Measurements from ENCODE around the gene CDH15.
A peak's percentile ranks its signal among the peaks of the same experiment; 100 is the strongest.
"Not testable (repeated sequence)": the region's sequence is repeated elsewhere in the genome, so short reads cannot be mapped to it uniquely, and the experiment has no call there.

The CDH15 gene

DNA sequence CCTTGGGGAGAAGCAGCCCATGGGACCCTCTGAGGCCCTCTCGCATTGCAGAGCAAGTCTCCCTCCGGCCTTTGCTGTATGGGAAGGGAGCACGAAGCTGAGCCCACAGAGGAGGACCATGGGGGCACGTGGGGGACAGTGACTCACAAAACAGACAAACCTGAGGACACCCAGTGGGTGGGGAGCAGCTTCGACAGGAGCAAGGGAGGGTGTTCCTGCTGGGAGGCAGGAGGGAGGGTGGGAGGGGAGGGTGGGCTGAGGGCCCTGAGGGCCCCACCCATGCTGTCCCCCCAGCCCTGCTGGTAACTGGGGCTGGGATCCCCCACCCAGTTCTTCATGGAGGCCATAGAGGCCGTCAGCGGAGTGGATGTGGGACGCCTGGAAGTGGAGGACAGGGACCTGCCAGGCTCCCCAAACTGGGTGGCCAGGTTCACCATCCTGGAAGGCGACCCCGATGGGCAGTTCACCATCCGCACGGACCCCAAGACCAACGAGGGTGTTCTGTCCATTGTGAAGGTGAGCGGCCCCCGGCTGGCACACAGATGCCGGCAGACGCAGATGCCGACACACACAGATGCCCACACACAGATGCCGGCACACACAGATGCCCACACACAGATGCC, 16.3 kb downstream of the CDH15 start:
- TF ChIP-seq POLR2AphosphoS5 (IDR thresholded peaks at IDR 0.05; ENCODE audit: low read depth, low read length): no peak
- TF ChIP-seq TAF1 (IDR thresholded peaks at IDR 0.05; ENCODE audit: borderline replicate concordance, low read depth, low read length): no peak
- TF ChIP-seq POLR2A (IDR thresholded peaks at IDR 0.05; ENCODE audit: low read depth, low read length): no peak
- FAIRE-seq (no peak), DNase-seq (ENCODE audit: insufficient read length) (no peak)

DNA sequence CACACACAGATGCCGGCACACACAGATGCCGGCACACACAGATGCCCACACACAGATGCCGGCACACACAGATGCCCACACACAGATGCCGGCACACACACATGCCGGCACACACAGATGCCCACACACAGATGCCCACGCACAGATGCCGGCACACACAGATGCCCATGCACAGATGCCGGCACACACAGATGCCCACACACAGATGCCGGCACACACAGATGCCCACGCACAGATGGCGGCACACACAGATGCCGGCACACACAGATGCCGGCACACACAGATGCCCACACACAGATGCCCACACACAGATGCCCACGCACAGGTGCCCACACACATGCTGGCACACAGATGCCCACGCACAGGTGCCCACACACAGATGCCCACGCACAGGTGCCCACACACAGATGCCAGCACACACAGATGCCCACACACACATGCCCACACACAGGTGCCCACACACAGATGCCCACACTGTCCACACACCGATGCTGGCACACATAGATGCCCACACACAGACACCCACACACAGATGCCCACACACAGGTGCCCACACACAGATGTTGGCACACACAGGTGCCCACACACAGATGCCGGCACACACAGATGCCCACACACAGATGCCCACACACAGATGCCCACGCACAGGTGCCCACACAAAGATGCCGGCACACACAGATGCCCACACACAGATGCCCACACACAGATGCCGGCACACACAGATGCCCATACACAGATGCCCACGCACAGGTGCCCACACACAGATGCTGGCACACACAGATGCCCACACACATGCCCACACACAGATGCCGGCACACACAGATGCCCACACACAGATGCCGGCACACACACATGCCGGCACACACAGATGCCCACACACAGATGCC, 17.2 kb downstream of the CDH15 start:
- not testable (repeated sequence) for DNase-seq (ENCODE audit: insufficient read length); FAIRE-seq

DNA sequence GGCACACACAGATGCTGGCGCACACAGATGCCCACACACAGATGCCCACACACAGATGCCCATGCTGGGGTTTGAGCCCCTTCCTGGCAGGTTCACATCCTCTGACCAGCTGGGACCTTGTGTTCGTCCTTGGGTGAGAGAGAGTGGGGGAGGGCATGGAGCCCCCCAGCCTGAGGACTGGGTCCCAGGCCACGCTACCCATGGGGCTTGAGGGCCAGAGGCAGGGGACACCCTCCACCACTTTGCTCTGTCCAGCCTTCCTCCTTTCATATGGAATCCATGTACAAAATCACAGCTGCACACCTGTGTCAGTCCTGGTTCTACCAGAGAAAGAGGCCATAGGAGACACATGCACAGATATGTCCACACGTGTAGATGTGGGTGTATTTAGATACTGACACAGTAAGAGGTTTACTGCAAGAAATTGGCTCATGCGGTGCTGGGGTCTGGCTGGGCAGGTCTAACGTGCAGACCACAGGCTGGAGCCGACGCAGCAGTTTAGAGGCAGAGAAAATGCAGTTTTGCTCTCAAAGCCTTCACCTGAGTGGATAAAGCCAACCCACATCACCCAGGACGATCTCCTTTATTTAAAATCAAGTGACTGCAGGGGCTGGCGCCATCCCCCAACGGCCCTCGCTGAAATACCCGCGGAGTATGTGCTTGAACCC, 17.9 kb downstream of the CDH15 start:
- no peak for TF ChIP-seq POLR2AphosphoS5 (IDR thresholded peaks at IDR 0.05; ENCODE audit: low read depth, low read length)
- TF ChIP-seq POLR2A (IDR thresholded peaks at IDR 0.05; ENCODE audit: low read depth, low read length): no peak
- no peak for TF ChIP-seq TAF1 (IDR thresholded peaks at IDR 0.05; ENCODE audit: borderline replicate concordance, low read depth, low read length)
- DNase-seq (ENCODE audit: insufficient read length) (no peak), FAIRE-seq (no peak)

DNA sequence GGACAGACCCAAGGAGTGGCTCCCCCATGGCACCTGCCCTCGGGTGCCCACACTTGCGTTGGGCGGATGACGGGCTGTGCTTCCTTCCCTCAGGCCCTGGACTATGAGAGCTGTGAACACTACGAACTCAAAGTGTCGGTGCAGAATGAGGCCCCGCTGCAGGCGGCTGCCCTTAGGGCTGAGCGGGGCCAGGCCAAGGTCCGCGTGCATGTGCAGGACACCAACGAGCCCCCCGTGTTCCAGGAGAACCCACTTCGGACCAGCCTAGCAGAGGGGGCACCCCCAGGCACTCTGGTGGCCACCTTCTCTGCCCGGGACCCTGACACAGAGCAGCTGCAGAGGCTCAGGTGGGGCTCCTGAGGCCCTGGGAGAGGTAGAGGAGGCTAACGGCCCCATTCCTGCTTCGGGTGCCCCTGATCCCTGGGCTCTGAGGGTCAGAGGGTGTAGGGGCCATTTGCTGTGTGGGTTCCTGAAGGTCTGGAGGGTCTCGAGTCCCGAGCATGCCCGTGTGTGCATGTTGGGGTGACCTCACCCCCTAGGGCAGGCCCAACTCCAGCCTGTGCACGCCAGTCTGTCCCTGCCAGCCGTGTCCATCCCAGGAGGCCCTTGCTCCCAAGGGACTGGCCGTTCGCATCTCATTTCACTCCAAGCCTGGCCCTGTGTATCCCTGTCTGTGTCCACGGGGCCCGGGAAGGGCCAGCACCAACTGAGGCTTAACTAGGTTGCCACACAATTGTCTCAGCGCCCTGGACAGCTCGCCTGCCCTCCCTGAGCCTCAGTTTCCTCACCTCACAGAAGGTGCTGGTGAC, 18.8 kb downstream of the CDH15 start:
- FAIRE-seq (no peak), DNase-seq (ENCODE audit: insufficient read length) (no peak)
- TF ChIP-seq POLR2AphosphoS5 (IDR thresholded peaks at IDR 0.05; ENCODE audit: low read depth, low read length) (no peak), TAF1 (IDR thresholded peaks at IDR 0.05; ENCODE audit: borderline replicate concordance, low read depth, low read length) (no peak), POLR2A (IDR thresholded peaks at IDR 0.05; ENCODE audit: low read depth, low read length) (no peak)

DNA sequence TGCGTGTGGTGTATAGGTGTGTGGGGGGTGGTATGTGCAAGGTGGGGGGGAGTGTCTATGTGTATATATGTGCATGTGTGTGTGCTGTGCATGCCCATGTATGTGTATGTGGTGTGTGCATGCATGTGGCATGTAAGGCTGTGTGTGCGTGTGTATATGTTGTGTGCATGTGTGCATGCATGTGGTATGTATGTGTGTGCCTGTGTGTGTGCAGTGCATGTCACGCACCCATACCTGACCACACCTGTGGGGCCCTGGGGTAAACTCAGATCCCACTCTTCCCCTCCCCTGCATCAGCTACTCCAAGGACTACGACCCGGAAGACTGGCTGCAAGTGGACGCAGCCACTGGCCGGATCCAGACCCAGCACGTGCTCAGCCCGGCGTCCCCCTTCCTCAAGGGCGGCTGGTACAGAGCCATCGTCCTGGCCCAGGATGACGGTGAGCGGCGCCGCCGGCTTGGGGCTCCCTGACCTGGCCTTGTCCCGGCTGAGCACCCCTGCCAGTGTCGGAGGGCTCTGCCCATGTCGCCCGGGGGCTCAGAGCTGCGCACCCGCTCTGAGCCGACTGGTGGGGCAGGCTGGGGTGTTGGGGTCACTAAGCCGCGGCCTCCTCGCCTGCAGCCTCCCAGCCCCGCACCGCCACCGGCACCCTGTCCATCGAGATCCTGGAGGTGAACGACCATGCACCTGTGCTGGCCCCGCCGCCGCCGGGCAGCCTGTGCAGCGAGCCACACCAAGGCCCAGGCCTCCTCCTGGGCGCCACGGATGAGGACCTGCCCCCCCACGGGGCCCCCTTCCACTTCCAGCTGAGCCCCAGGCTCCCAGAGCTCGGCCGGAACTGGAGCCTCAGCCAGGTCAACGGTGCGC, 19.7 kb downstream of the CDH15 start:
- no peak for DNase-seq (ENCODE audit: insufficient read length)
- no peak for TF ChIP-seq TAF1 (IDR thresholded peaks at IDR 0.05; ENCODE audit: borderline replicate concordance, low read depth, low read length)
- no peak for TF ChIP-seq POLR2AphosphoS5 (IDR thresholded peaks at IDR 0.05; ENCODE audit: low read depth, low read length)
- TF ChIP-seq POLR2A (IDR thresholded peaks at IDR 0.05; ENCODE audit: low read depth, low read length): no peak
- FAIRE-seq: peak; percentile 50

DNA sequence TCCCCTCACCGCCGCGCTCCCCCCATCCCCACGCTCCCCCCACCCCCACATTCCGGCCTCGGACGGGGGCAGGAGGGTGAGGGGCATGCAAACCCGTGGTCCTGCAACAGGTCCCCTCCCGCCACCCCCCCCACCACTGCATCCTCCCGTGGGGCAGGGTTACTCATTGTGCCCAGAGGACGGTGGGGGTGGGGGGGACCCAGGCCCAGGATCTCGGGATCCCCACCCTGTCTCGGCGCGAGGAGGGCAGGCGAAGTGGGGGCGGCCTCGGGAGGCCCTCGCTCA, 20.3 kb downstream of the CDH15 start:
- no peak for DNase-seq (ENCODE audit: insufficient read length)
- no peak for FAIRE-seq
- TF ChIP-seq POLR2AphosphoS5 (IDR thresholded peaks at IDR 0.05; ENCODE audit: low read depth, low read length) (no peak), POLR2A (IDR thresholded peaks at IDR 0.05; ENCODE audit: low read depth, low read length) (no peak), TAF1 (IDR thresholded peaks at IDR 0.05; ENCODE audit: borderline replicate concordance, low read depth, low read length) (no peak)

DNA sequence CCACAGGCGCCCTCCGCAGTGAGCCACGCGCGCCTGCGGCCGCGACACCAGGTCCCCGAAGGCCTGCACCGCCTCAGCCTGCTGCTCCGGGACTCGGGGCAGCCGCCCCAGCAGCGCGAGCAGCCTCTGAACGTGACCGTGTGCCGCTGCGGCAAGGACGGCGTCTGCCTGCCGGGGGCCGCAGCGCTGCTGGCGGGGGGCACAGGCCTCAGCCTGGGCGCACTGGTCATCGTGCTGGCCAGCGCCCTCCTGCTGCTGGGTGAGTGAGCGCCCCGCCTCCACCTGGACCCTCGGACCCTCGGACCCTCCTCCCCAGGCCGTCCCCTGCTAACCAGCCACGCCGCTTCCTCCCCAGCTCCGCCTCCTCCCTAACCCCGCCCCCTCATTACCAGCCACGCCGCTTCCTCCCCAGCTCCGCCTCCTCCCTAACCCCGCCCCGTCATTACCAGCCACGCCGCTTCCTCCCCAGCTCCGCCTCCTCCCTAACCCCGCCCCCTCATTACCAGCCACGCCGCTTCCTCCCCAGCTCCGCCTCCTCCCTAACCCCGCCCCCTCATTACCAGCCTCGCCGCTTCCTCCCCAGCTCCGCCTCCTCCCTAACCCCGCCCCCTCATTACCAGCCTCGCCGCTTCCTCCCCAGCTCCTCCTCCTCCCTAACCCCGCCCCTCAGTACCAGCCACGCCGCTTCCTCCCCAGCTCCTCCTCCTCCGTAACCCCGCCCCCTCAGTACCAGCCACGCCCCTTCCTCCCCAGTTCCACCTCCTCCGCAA, 20.8 kb downstream of the CDH15 start:
- DNase-seq (ENCODE audit: insufficient read length): not testable (repeated sequence)
- peak; percentile 53 for FAIRE-seq

DNA sequence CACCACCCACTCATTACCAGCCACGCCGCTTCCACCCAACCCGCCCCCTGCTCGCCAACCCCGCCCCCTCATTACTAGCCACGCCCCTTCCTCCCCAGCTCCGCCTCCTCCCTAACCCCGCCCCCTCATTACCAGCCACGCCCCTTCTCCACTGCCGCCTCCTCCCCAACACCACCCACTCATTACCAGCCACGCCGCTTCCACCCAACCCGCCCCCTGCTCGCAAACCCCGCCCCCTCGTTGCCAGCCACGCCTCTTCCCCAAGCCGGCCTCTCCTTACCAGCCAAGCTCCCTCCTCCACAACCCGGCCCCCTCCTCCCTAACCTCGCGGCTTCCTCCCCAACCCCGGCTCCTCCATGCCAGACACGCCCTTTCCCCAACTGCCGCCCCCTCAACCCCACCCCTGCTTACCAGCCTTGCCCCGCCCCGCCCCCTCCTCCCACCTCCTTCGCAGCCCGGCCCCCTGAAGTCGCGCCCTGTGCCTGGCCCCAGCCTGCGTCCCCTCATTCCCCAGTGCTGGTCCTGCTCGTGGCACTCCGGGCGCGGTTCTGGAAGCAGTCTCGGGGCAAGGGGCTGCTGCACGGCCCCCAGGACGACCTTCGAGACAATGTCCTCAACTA, 21.5 kb downstream of the CDH15 start:
- DNase-seq (ENCODE audit: insufficient read length): peak; percentile 73
- FAIRE-seq: peak; percentile 92
- TF ChIP-seq TAF1 (IDR thresholded peaks at IDR 0.05; ENCODE audit: borderline replicate concordance, low read depth, low read length) (no peak), POLR2A (IDR thresholded peaks at IDR 0.05; ENCODE audit: low read depth, low read length) (no peak)

DNA sequence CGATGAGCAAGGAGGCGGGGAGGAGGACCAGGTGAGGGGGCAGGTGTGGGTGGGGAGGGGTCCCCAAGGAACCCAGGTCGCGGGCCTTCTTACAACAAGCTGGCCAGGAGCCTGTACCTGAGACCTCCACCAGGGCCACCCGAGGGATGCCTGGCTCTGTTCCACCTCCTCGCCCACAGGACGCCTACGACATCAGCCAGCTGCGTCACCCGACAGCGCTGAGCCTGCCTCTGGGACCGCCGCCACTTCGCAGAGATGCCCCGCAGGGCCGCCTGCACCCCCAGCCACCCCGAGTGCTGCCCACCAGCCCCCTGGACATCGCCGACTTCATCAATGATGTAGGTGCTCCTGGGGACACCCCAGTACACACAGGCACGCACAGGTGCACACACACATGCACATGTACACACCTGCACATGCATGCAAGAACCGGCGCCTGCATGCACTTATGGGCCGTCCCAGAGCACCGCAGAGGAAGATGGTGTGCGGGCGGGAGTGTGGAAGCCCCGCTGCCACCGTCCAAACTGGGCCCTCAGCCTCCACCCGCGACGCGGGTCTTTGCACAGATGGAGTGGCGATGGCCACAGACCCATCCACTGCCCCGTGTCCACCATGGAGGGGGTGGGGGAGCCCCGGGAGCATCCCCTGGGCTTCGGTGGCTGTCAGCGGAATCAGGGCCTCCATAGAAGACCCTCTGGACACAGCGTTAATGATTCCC, 22.2 kb downstream of the CDH15 start:
- DNase-seq (ENCODE audit: insufficient read length) (peak; percentile 27), FAIRE-seq (no peak)
- TF ChIP-seq POLR2AphosphoS5 (IDR thresholded peaks at IDR 0.05; ENCODE audit: low read depth, low read length): no peak
- TF ChIP-seq TAF1 (IDR thresholded peaks at IDR 0.05; ENCODE audit: borderline replicate concordance, low read depth, low read length): no peak
- no peak for TF ChIP-seq POLR2A (IDR thresholded peaks at IDR 0.05; ENCODE audit: low read depth, low read length)

Measured in GM12892 (cell line).